HPDE6-E6E7 (cell line): ENCODE data around the gene HDAC8.
"Not testable (repeated sequence)": the region's sequence is repeated elsewhere in the genome, so short reads cannot be mapped to it uniquely, and the experiment has no call there.

Experiments used
- DNase-seq: peaks from one replicate; pipeline ENCODE4 v3.0.0; 2011; ENCODE audit warnings: missing footprints; ENCODE audit errors: extremely low spot score

Gene HDAC8

GRCh38 chrX:72536542-72536941 lies 36.1 kb downstream of the HDAC8 start:
- no peak for DNase-seq

GRCh38 chrX:72532366-72532765 lies 40.3 kb downstream of the HDAC8 start:
- no peak for DNase-seq

DNA sequence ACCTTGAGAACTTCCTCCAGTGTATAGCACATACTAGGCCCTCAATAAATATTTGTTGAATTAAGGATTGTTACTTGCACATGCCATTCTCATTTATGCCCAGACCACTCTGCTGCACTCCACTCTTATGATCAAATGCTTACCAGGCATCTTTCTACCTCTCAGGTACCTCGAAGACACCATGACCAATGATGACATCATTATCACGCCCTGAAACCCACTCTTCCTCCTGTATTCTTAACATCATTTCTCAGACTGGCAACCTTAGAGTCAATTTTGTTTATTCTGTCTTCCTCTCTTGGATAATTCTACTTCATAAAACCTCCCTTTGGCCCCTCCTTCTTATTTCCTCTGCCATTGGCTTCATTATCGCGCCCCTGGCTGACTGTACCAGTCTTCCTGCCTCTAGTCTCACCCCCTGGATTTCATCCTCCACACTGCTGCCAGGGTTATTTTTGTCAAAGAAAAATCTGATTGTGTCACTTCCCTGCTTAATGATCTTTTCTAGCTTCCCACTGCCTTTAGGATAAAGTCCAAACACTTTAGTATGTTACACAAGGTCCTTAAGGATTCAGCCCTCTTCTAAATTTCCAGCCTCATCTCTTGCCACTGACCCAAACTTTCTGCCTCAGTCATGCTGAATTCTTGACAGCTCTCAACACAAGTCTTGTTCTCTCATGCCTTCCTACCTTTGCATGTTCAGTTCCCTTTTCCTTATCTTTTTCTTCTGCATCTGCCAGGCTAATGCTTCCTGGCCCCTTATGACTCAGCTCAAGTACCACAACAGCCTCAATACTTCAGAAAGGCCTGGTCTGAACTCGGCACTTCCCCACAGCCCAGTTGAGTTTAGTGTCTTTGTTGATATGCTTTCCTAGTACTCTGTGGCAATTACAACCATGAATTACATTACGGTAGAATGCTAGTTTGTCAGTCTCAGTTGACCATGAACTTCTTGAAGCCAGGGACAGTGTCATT lies 45.8 kb downstream of the HDAC8 start:
- DNase-seq: no peak

DNA sequence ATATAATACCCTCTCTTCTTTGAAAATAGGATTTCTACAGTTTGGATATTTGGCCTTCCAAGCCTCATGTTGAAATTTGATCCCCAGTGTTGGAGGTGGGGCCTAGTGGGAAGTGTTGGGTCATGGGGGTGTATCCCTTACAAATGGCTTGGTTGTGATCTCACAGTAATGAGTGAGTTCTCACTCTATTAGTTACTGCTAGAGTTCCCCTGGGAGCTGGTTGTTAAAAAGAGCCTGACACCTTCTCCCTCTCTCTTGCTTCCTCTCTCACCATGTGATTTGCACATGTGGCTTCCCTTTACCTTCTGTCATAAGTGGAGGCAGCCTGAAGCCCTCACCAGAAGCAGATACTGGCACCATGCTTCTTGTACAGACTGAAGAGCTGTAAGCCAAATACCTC lies 73.9 kb downstream of the HDAC8 start:
- no peak for DNase-seq

- no peak for DNase-seq
Measured at GRCh38 chrX:72495046-72495445, 77.6 kb downstream of the HDAC8 start.

DNA sequence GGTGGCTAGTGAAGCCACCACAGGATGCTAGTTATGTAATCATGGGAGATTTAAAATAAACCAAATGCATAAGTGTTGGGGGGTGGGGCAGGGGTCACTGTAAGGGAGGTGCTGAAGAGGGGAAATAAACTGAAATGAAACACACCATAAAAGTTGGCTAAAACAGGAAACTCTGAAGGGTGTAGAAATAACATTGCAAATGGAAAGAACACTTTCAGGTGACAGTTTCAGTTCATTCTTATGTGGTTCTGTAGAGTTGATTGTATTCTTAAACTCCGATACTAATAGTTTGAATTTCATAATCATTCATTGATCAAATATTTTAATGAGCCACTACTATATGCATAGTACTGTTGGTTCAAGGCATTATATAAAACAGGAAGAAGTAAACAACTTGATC lies 80.1 kb downstream of the HDAC8 start:
- no peak for DNase-seq

- DNase-seq: not testable (repeated sequence)
Measured at GRCh38 chrX:72490221-72490620, 82.4 kb downstream of the HDAC8 start.

GRCh38 chrX:72487661-72488060 lies 85.0 kb downstream of the HDAC8 start:
- DNase-seq: no peak

DNA sequence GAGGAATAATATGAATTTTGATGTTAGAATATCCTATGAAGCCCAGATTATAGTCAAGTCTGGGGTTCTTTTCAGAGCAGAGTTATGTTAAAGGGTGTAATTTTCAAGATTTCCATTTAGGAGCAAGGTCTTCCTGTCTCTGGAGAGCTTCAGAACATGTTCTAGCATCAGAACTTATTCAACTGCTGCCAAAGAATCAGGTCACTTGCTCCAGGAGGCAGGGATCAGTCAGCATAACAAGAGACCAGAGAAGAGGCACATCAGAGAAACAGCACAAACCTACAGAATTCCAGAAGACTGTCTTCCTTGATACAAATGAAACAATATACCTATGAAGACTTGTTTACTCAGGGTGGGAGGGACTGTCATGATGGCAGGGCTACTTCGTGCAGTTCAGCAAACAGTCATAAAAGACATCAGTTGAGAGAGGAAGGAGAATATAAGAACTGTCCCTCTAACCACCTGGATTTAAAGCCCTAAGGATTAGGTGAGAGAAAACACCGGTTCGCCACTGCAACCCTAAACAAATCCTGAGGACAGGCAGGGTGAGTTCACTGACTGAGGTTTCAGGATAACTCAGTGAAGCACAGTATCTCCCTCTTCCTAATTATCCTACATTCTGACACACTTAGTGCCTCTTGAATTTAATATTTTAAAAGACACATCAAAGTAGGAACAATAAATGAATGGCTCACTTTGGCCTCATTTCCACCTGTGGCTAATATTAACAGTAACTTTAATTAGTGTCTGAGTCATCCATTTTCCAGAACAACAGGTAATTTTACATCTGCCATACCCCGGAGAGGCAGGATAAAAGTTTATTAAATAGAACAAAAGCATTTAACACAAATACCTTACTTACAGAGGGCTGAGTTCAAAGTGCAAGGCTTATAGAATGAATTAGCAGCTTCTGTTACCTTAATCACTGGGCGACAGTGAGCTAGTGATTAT lies 93.0 kb downstream of the HDAC8 start:
- no peak for DNase-seq

DNA sequence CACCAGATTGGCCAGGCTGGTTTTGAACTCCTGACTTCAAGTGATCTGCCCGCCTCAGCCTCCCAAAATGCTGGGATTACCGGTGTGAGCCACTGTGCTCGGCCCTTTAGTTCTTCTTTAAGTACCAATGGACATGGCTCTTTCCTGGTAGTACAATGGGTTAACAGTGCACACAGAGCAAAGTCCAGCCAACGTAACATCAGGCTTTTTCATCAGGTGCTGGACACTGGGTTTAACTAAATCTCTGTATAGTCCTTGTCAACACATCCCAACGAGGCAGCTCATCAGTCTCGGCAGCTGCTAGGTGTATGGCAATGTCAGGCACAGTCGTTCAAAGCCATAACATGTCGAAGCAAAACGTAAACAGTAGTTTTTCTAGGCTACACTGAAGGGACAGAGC lies 93.8 kb downstream of the HDAC8 start:
- DNase-seq: no peak

DNA sequence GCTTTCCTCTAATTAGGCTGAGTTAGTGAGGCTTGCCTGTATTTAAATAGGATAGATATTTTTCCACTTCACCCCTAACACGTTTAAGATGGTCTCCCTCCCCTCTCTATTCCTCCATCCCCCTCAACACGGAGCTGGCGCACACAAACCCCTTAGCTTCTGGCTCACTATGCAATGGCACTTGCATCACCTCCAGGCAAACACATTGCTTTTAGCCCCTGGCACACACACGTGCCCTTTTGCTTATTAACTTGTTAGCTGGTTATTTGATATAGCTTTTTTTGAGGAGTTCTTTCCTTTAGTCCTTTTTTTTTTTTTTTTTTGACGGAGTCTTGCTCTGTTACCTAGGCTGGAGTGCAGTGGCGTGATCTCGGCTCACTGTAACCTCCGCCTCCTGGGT lies 94.3 kb downstream of the HDAC8 start:
- DNase-seq: no peak

DNA sequence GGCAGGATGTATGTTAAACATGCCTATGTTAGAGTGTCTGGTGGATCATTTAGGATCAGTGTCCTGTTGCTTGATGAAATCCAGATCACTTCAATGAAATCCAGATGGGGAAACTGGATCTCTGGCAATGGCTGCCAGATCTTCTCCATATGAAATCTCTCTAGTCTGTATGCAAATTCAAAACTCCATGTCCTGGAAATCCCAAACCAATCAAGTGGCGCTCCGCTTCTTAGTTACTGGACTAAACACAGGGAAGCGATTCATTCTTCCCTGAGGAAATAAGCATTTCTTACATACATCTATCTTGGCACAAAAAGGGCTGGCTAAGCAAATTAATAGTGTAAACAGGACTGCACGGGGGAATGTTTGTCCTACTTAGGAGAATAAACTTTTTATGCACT lies 94.9 kb downstream of the HDAC8 start:
- no peak for DNase-seq

DNA sequence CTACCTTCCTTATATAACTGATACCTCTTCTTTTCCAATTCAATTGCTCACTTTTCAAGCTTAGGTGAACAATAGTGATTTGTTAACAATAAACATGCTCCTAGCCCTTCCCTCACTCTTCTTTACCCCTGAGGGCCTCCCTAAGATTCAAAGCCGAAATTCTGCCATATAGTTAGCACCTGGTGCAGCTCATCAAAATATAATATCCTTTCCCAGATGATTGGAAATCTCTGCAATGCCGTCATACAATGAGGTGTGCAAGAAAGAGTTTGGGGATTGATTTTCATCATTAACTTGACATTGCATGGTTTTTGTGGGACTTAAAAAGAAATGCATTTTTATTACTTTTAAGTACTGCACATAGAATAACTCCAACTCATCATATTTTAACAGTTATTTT lies 95.3 kb downstream of the HDAC8 start:
- DNase-seq: no peak

DNA sequence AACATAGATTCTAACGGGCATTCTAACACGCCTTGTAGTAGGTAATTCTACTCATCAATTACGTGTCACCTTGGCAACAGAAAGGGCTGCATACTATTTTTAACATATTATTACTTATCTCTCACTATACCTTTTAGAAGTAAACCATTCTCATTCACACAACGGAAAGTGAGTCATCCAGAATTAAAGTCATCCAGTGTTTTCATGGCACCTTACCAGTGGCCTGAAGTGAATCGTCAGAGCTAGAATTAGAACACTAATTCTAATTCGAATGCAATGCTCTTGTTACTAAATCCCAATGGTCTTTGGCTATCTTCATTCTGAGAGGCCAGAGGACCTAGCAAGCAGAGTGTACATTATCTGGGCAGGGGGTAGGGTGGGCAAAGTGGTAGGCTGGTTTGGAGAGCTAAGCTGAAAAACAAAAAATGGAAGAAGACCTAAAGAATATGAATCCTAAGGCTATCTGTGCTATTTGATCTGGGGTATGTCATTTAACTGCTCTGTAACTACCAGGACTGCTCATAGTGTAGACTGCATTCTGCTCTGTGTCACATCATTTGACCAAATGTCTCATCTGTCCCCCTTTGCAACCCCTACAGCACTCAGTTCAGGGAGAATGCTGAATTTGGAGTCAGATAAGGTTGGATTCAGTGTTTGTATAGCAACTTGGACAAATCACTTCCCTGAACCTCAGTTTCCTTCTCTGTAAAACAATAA lies 96.5 kb downstream of the HDAC8 start:
- no peak for DNase-seq

GRCh38 chrX:72475338-72475737 lies 97.3 kb downstream of the HDAC8 start:
- no peak for DNase-seq

DNA sequence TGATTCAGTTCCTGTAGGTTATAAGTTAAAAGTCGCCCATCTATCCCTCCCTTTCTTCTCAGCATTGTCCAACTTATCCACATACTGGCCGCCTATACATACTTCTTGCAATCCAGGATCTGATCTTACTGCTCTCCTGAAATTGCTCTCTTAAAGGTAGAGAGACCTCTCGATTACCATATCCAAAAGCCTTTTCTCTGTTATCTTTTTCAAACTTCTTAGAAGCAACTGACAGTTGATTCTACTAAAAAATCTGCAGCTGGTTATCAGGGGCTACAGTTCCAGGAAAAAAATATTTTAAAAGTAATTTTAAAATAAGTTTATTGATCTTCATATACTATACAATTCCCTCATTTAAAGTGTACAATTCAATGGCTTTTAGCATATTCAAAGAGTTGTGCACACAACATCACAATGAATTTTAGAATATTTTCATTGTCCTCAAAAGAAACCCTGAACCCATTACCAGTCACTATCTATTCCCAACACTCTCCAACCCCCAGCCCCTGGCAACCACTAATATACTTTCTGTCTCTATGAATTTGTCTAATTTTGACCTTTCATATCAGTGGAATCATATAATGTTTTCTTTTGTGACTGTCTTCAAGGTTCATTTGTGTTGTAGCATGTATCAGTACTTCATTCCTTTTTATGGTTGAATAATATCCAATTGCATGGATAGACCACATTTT lies 102.0 kb downstream of the HDAC8 start:
- DNase-seq: no peak

- DNase-seq: no peak
Measured at GRCh38 chrX:72470117-72470516, 102.5 kb downstream of the HDAC8 start.

DNA sequence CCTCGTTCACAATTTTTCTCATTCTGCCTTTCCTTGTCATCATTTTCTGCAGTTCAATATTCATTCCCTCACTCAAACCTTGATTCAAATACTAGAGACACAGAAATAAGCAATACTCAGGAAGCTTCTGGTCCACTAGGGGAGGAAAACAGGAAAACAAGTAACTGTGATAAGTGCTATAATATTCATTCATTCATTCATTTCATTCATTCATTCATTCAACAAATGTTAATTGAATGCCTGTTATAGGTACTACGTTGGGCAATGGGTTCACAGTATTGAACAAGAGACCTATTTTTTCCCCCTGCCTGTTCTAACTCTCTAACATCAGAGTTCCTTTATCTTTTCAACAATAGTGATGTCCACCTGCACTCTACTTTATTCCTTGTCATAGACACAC lies 104.0 kb downstream of the HDAC8 start:
- no peak for DNase-seq

- no peak for DNase-seq
Measured at GRCh38 chrX:72467135-72467534, 105.5 kb downstream of the HDAC8 start.

GRCh38 chrX:72466493-72466892 lies 106.2 kb downstream of the HDAC8 start:
- no peak for DNase-seq

DNA sequence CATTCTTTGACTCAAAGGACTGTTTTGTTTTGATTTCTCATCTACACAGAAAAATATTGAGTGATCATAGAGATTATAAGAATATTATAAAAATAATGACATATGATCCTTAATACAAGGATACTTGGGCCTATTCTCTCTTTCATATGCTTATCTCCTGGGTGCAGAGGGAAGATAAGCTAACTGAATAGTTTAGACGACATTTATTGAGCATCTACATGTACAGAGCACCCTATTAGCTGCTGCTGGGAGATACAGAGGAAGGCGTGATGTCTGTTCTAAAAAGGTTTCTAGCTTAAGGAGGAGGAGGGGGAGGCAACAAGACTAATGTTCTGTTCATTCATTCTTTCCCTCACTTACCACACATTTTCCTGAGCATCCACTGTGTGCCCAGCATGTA lies 106.8 kb downstream of the HDAC8 start:
- DNase-seq: no peak
